Esophagus muscularis mucosa (tissue), 4 donors: ENCODE data around the gene KDSR. TPM values are rescaled to one million over a fixed set of nuclear protein-coding genes. Genes with fewer than 3 reads are reported as not detected.

Experiments used
- DNase-seq: peaks from one replicate; pipeline ENCODE4 v3.0.0-alpha.2; 2017; ENCODE audit errors: extremely low spot score
- H3K27ac ChIP-seq, 4 donors: fragments of 200-600 bp; sonication (generic); replicated peaks in 1 of 4; 1 replicate in 3 of 4; 2 replicates in 1 of 4; pipeline ENCODE4 v1.5.1; 2016 to 2019; ENCODE audit warnings: mild to moderate bottlenecking in 1 of 4
- H3K27me3 ChIP-seq, 4 donors: fragments of 200-600 bp; sonication (generic); one replicate each; pipeline versions ENCODE4 v1.5.1 to v1.6.0; 2016 to 2019
- H3K36me3 ChIP-seq, 4 donors: fragments of 200-600 bp; sonication (generic); one replicate each; pipeline ENCODE4 v1.5.1; 2016 to 2019
- H3K4me1 ChIP-seq, 4 donors: fragments of 200-600 bp; sonication (generic); one replicate each; pipeline ENCODE4 v1.5.1; 2016 to 2019
- H3K4me3 ChIP-seq, 4 donors: fragments of 200-600 bp; sonication (generic); 1 replicate in 2 of 4; 2 replicates in 2 of 4; pipeline ENCODE4 v1.5.1; 2016 to 2019; ENCODE audit warnings: mild to moderate bottlenecking in 4 of 4, moderate library complexity in 1 of 4
- H3K9me3 ChIP-seq, 4 donors: fragments of 200-600 bp; sonication (generic); 1 replicate in 3 of 4; 2 replicates in 1 of 4; pipeline ENCODE4 v1.5.1; 2016 to 2019
- EP300 ChIP-seq: sonication (generic); formaldehyde crosslinking; IDR thresholded peaks from one replicate; pipeline ENCODE4 v1.6.1; 2017; ENCODE audit warnings: antibody characterized with exemption
- POLR2A ChIP-seq: fragments of 450-650 bp; IDR thresholded peaks from one replicate; pipeline ENCODE4 v1.6.1; 2017; ENCODE audit warnings: antibody characterized with exemption, moderate library complexity, mild to moderate bottlenecking, low read depth
- POLR2AphosphoS5 ChIP-seq, 2 donors: sonication (generic); formaldehyde crosslinking; IDR thresholded peaks; one replicate each; pipeline ENCODE4 v1.6.1; 2017; ENCODE audit warnings: antibody characterized with exemption in 2 of 2
- WGBS: methylation state at CpG from one replicate; pipeline ENCODE4 v1.1.5; 2018; 5-methylcytosine and 5-hydroxymethylcytosine counted together
- intact Hi-C: fragments of 100-400 bp; cut with DNase I; formaldehyde crosslinking; loops from one replicate; pipeline ENCODE4 v1.15.1; 2023
- total RNA-seq, 4 donors: library from RNA; depleted of rRNA; stranded (reverse); fragments of >200 nt; gene quantifications; one replicate each; pipeline versions ENCODE4 v1.1.0 to v1.2.1, GENCODE V29; 2016
- TF ChIP-seq, protein P1 (sequence below), 3 experiments: fragments of 200-600 bp in 2 of 3; fragments of 450-650 bp in 1 of 3; sonication (generic) in 2 of 3; IDR thresholded peaks; one replicate each; pipeline ENCODE4 v1.5.1; 2017 to 2019; ENCODE audit warnings: antibody characterized with exemption in 3 of 3, mild to moderate bottlenecking in 2 of 3, moderate library complexity in 1 of 3

KDSR gene
- total RNA-seq, 4 donors from 2014 or later, result 41.8 to 58.8 (median 49.8) TPM

DNA sequence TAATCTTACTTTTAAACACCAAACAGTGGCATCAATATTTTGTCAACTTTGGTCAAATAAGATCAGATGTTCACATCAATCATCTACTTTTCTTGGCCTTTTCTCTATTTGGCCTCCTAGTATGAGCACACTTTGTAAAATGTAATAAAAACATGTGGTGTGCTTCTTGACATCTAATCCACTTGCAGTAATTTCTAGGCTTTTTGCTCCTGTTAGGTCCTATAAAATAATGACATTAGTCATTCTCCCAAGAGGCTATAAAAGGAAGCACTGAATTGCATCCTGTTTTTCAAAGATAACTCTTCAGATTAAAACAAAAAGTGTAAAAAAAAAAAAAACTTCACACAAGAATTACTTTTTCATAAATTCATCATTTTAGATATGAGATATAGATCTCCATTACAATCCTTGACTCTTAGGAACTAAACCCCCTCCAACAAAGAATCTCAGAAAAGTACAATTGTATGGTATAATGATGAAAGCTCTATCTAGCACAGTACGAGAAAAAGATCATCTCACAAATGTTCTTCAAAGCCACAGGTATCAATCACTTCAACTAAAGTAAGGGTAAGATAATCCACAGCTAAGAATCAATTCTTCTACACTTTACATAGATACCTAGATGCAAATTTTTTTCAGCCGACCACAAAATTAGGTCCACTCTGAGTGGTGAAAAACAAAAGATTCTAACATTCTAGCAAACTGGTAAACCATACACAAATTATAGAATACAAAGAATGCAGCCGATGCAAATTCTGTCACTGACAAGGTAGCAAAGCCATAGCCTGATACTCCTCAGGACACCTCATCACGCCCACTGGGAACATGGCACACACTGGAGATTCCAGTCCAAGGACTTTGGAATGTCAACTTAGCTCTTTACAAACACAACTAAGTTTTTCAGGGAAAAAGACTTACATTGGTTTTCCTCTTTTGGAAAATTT lies 50.1 kb downstream of the KDSR start:
- peaks cover 0 to 4% (median 0%) of the 10 kb centered on the region in 4 donors for H3K27me3 ChIP-seq
- no peaks in the 10 kb centered on the region for H3K9me3 ChIP-seq
- intact Hi-C loops, result loop anchor here (5.0 kb wide), 2 partner anchors 80 to 160 kb away; no protein-coding TSS in a partner anchor
- no peaks in the 10 kb centered on the region for H3K36me3 ChIP-seq
- peaks cover 9 to 77% (median 72%) of the 10 kb centered on the region in 4 donors for H3K4me1 ChIP-seq
- peak overlapping the region; percentile 88 to 93 (median 92) for H3K27ac ChIP-seq
- peak overlapping the region; percentile 69 to 92 (median 78) for H3K4me3 ChIP-seq
- WGBS, result 77% methylated on average over 4 of the region's 4 CpGs
- TF ChIP-seq POLR2A (no peak), POLR2AphosphoS5 (IDR thresholded peaks at IDR 0.05) (no peak), EP300 (no peak)
- TF ChIP-seq, protein P1, sequence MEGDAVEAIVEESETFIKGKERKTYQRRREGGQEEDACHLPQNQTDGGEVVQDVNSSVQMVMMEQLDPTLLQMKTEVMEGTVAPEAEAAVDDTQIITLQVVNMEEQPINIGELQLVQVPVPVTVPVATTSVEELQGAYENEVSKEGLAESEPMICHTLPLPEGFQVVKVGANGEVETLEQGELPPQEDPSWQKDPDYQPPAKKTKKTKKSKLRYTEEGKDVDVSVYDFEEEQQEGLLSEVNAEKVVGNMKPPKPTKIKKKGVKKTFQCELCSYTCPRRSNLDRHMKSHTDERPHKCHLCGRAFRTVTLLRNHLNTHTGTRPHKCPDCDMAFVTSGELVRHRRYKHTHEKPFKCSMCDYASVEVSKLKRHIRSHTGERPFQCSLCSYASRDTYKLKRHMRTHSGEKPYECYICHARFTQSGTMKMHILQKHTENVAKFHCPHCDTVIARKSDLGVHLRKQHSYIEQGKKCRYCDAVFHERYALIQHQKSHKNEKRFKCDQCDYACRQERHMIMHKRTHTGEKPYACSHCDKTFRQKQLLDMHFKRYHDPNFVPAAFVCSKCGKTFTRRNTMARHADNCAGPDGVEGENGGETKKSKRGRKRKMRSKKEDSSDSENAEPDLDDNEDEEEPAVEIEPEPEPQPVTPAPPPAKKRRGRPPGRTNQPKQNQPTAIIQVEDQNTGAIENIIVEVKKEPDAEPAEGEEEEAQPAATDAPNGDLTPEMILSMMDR (IDR thresholded peaks at IDR 0.05), result no peak
- DNase-seq, result no peak

DNA sequence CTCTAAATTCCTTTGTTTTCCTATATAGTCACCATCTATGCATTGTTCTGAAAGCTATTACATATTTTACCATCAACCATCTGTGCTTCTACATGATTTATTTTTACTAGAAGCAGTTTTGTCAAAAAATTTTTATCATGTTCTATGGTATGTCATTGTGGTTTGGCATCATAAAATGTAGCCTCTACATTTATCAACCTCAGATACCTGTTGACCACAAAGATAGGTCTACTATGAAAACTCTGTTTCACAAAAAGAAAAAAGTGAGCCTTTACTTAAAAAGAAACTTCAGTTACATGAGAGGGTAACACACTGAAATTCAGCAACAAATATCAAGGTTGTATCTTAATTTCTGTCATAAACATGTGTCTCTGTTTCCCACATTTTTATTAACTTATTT lies 51.1 kb downstream of the KDSR start:
- Histone ChIP-seq H3K9me3 (no peaks in the 10 kb centered on the region), H3K27ac (peak overlapping the region; percentile 38 to 93 (median 90)), H3K36me3 (no peaks in the 10 kb centered on the region), H3K4me1 (peaks cover 8 to 75% (median 73%) of the 10 kb centered on the region in 4 donors), H3K4me3 (peak overlapping the region; percentile 69 to 92 (median 78)), H3K27me3 (peaks cover 0 to 4% (median 0%) of the 10 kb centered on the region in 4 donors)
- DNase-seq, result no peak
- TF ChIP-seq, protein P1 (IDR thresholded peaks at IDR 0.05), result no peak
- TF ChIP-seq EP300 (no peak), POLR2AphosphoS5 (IDR thresholded peaks at IDR 0.05) (no peak), POLR2A (no peak)
- intact Hi-C loops, result loop anchor here (5.0 kb wide), 2 partner anchors 79 to 159 kb away; no protein-coding TSS in a partner anchor

DNA sequence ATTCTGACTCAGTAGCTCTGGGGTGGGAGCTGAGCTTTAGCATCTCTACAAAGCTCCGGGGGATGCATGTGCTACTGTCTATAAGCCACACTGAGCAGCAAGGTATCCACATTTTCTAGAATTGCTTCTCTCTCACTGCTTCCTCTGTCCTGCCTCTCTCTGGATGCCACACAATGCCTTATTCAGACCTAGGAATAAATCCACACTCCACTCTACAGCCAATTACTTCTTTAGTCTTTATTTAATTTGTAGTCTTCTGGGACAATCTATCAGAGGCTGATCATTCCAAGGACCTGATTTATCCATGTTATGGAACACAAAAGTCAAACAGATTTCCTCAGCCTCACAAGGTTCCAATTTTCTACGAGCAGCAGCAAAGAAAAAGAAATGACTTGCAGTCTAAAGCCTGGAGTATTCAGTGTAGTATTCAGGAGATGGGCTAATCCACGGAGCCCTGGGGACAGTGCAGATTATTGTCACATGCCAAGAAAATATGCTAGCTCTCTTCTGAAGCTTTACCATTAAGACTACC lies 51.8 kb downstream of the KDSR start:
- peaks cover 0 to 4% (median 0%) of the 10 kb centered on the region in 4 donors for H3K27me3 ChIP-seq
- intact Hi-C loops, result loop anchor here (5.0 kb wide), 2 partner anchors 78 to 158 kb away; no protein-coding TSS in a partner anchor
- no peaks in the 10 kb centered on the region for H3K9me3 ChIP-seq
- H3K4me1 ChIP-seq, result peaks cover 5 to 74% (median 73%) of the 10 kb centered on the region in 4 donors
- no peak for DNase-seq
- no peak for TF ChIP-seq POLR2A
- TF ChIP-seq, protein P1 (IDR thresholded peaks at IDR 0.05), result no peak
- TF ChIP-seq POLR2AphosphoS5 (IDR thresholded peaks at IDR 0.05), result no peak
- TF ChIP-seq EP300, result no peak
- peak overlapping the region; percentile 38 to 93 (median 90) for H3K27ac ChIP-seq
- H3K4me3 ChIP-seq, result peak overlapping the region; percentile 69 to 92 (median 78)
- H3K36me3 ChIP-seq, result no peaks in the 10 kb centered on the region
- 40% methylated on average over 3 of the region's 3 CpGs for WGBS

DNA sequence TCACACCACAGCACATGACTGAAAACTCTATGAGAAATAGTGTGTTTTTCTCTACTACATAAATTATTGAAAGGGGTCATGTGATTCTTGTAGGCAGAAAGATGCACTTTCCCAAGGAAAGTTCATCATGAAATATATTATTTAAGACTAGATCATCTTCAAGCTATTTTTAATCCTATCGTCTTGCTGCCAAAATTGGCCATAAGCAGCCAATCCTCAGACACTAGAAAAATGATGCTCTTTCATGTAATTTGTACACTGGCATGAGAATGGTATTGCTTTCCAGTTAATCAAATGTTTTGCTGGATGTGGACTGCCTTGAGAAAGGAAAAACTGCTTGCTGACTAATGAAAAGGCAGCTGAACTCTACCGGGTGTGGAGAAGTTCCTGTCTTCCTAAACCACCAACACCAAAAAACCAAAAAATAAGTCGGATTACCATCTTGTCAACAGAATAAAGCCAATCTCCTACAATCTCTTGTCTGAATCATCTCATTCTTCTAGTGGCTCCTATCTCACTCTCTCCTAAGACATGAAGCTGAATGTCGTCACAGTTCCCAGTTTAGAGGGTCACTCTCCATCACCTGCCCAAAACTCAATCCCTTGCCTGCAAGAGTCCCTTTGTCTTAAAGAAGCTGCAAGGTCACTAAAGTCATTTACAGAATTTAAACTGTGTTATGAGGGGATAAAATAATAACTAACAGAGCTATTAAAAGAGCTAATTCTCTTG lies 52.8 kb downstream of the KDSR start:
- Histone ChIP-seq H3K36me3 (no peaks in the 10 kb centered on the region), H3K27me3 (peaks cover 0 to 4% (median 0%) of the 10 kb centered on the region in 4 donors), H3K9me3 (no peaks in the 10 kb centered on the region), H3K4me1 (peaks cover 5 to 78% (median 73%) of the 10 kb centered on the region in 4 donors), H3K4me3 (peak overlapping the region in 3 of 4 donors; percentile 1 to 92 (median 81)), H3K27ac (peak overlapping the region in 3 of 4 donors; percentile 38 to 93 (median 92))
- TF ChIP-seq POLR2A, result no peak
- intact Hi-C loops, result no loop called here
- no peak for DNase-seq
- 37% methylated on average over 4 of the region's 4 CpGs for WGBS
